Myometrial cell (primary cell): ENCODE results near the gene SPRING1. TPM values are rescaled to one million over a fixed set of nuclear protein-coding genes. Genes with fewer than 3 reads are reported as not detected.

ENCODE experiments used
- total RNA-seq: library from RNA; depleted of rRNA; stranded (reverse); fragments of >200 nt; gene quantifications from 2 replicates; pipeline ENCODE4 v1.2.3, GENCODE V29; 2015

Gene SPRING1
- total RNA-seq, result 21.0 and 24.8 TPM in 2 replicates

DNA sequence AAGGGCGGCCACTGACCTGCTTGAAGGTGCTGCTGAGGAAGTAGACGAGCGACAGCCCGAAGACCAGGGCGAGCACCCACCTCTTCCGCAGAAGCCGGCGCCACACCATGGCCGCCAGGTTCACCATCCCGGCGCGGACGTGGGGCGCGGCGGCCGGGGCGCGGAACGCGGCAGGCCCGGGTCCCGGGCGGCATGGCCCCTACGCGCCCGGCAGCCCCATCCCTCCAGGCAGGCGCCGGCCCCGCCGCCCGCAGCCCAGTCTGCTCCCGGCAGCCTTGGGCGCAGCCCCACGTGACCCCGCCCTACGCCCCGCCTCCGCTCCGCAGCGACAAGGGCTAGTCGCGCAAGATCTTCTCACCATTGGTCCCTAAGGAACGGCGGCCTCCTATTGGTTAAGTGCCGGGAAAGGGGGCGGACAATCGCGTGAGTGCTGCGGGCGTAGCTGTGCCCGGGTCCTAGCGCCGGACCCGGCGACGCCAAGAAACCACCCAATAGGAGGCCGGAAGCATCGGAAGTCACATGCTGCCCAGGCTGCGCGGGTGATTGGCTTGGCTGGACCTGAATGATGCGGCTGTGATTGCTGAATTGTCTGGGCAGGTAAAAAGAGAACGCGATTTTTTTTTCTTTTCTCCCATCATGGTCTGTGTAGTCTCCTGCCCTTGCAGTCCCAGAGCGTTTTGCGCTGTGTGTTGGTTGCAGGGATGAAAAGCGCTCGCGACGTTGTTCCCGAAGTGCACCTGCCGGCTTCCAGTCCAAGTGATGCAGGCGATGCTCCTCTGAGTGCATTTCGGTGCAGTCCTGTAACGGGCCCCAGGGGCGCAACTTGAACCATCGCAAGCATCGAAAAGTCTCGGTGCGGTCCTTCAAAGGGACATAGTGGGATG, at the start of gene SPRING1, which contains the start of gene RNFT2:
Gene SPRING1, minus strand, starts transcription at position 296 of the 884 bp plus-strand sequence. Its CDS starts 169 bp downstream, at position 127.
Gene RNFT2, plus strand, starts transcription at position 542 of the 884 bp plus-strand sequence. CDS start 2,183 bp downstream, outside the sequence.

Other genes with a start within 250 kb of the SPRING1 start
- 0.29 and 0.53 TPM in 2 replicates for gene MAP1LC3B2, start 178.7 kb downstream of the SPRING1 start, total RNA-seq
- gene RNFT2, start 246 bp upstream of the SPRING1 start, total RNA-seq, result 6.6 TPM in 2 replicates
- not detected in 2 replicates for gene HRK, start 143.4 kb upstream of the SPRING1 start, total RNA-seq
- gene FBXW8, start 172.9 kb upstream of the SPRING1 start, total RNA-seq, result 21.6 and 21.9 TPM in 2 replicates